HCT116 (cell line): ENCODE data around the gene TARS2. TPM values are rescaled to one million over a fixed set of nuclear protein-coding genes. Genes with fewer than 3 reads are reported as not detected.

Experiments
- ATAC-seq: fragments of 200-7000 bp; cut with Tn5 transposase; 2 replicates; pipeline ENCODE4 v1.9.1; 2020; ENCODE audit warnings: mild to moderate bottlenecking, moderate library complexity
- BruUV-seq: library from RNA; stranded (reverse); fragments of 400-500 nt; replicated peaks from 2 replicates; lab custom pipeline; 2021; lab: Mats Ljungman, UMichigan
- CTCF ChIA-PET: fragments of 300-600 bp; sonication (Branson Sonifier 250); formaldehyde crosslinking; loops from one replicate; lab custom pipeline; 2021; ENCODE audit warnings: antibody characterized with exemption; lab: Charles Lee
- POLR2A ChIA-PET: fragments of 300-600, 350-600 bp; sonication (Branson Sonifier 250); formaldehyde crosslinking; loops from one replicate; lab custom pipeline; 2021; ENCODE audit warnings: antibody characterized with exemption; lab: Charles Lee
- RAD21 ChIA-PET, 2 experiments: fragments of 300-600 bp; sonication (Branson Sonifier 250); formaldehyde crosslinking; loops; one replicate each; lab custom pipeline; 2023; ENCODE audit warnings: low total read pairs in 2 of 2; ENCODE audit not compliant: uncharacterized antibody in 2 of 2, unreplicated experiment in 2 of 2, low non-redundant PET in 1 of 2; lab: Charles Lee
- DNase-seq: peaks from one replicate; pipeline ENCODE4 v3.0.0-alpha.2; 2010; ENCODE audit warnings: low read depth, low spot score
- H2AFZ ChIP-seq: fragments of 200-600 bp; shearing (Covaris generic), sonication (generic); 2 replicates; pipeline ENCODE4 v1.6.1; 2017; ENCODE audit warnings: low read depth, mixed run types, mixed read lengths, antibody characterized with exemption, low read length; ENCODE audit not compliant: poor library complexity, severe bottlenecking
- H3K27ac ChIP-seq: 2 replicates; pipeline ENCODE4 v1.5.1; 2012; ENCODE audit warnings: low read depth, low read length
- H3K27me3 ChIP-seq: fragments of 200-600 bp; sonication (generic); 2 replicates; pipeline ENCODE4 v1.6.1; 2016; ENCODE audit warnings: mixed run types, low read length, mixed read lengths; ENCODE audit not compliant: insufficient read depth
- H3K36me3 ChIP-seq, 2 experiments: fragments of 200-500 bp in 1 of 2; fragments of 200-600 bp in 1 of 2; sonication (Bioruptor generic) in 1 of 2; sonication (generic) in 1 of 2; 2 replicates each; pipeline versions ENCODE4 v1.5.1 to v1.6.1; 2014 to 2016; ENCODE audit warnings: low read length in 2 of 2, inconsistent platforms in 1 of 2, mixed read lengths in 1 of 2, mixed run types in 1 of 2; ENCODE audit not compliant: insufficient read depth in 2 of 2, control insufficient read depth in 1 of 2
- H3K4me1 ChIP-seq, 2 experiments: fragments of 200-600 bp in 1 of 2; sonication (generic) in 1 of 2; 2 replicates each; pipeline versions ENCODE4 v1.5.1 to v1.6.1; 2012 to 2017; ENCODE audit warnings: low read length in 2 of 2, inconsistent platforms in 1 of 2, mild to moderate bottlenecking in 1 of 2, mixed read lengths in 1 of 2, mixed run types in 1 of 2, moderate library complexity in 1 of 2; ENCODE audit not compliant: insufficient read depth in 2 of 2, control insufficient read depth in 1 of 2
- H3K4me2 ChIP-seq: fragments of 200-600 bp; sonication (generic); 2 replicates; pipeline ENCODE4 v1.6.1; 2017; ENCODE audit warnings: mixed run types, low read length, mixed read lengths
- H3K4me3 ChIP-seq, 2 experiments: fragments of 200-600 bp in 1 of 2; sonication (generic) in 1 of 2; replicated peaks in 1 of 2; 2 replicates each; pipeline ENCODE4 v1.5.1; 2011 to 2016; ENCODE audit warnings: low read length in 2 of 2, control low read depth in 1 of 2, low read depth in 1 of 2, mild to moderate bottlenecking in 1 of 2, mixed read lengths in 1 of 2, mixed run types in 1 of 2
- H3K79me2 ChIP-seq: fragments of 200-600 bp; sonication (generic); 2 replicates; pipeline ENCODE4 v1.6.1; 2017; ENCODE audit warnings: mild to moderate bottlenecking, mixed run types, low read length, moderate library complexity, mixed read lengths; ENCODE audit not compliant: insufficient read depth
- H3K9ac ChIP-seq: fragments of 200-600 bp; sonication (generic); 2 replicates; pipeline ENCODE4 v1.6.1; 2016; ENCODE audit warnings: low read length, mixed read lengths
- H3K9me2 ChIP-seq: fragments of 200-600 bp; sonication (generic), shearing (Covaris generic); 2 replicates; pipeline ENCODE4 v1.6.1; 2017; ENCODE audit warnings: mixed run types, mild to moderate bottlenecking, moderate library complexity; ENCODE audit not compliant: insufficient read depth
- H3K9me3 ChIP-seq, 2 experiments: fragments of 200-500 bp in 1 of 2; fragments of 200-600 bp in 1 of 2; sonication (Bioruptor generic) in 1 of 2; sonication (generic) in 1 of 2; 2 replicates each; pipeline ENCODE4 v1.6.1; 2014 to 2017; ENCODE audit warnings: low read length in 2 of 2, mixed read lengths in 2 of 2, inconsistent platforms in 1 of 2, low read depth in 1 of 2, mild to moderate bottlenecking in 1 of 2, mixed run types in 1 of 2, moderate library complexity in 1 of 2; ENCODE audit not compliant: control insufficient read depth in 1 of 2, insufficient read depth in 1 of 2
- H4K20me1 ChIP-seq: fragments of 200-600 bp; sonication (generic), shearing (Covaris generic); 2 replicates; pipeline ENCODE4 v1.6.1; 2017; ENCODE audit warnings: mixed run types, mild to moderate bottlenecking, moderate library complexity; ENCODE audit not compliant: insufficient read depth
- CBX3 ChIP-seq: IDR thresholded peaks from 2 replicates; pipeline ENCODE4 v1.6.1; 2012; ENCODE audit warnings: low read depth
- CEBPB ChIP-seq: IDR thresholded peaks from 2 replicates; pipeline ENCODE4 v1.6.1; 2012; ENCODE audit warnings: low read depth
- EZH2 ChIP-seq: fragments of 200-600 bp; sonication (generic); IDR thresholded peaks from 2 replicates; pipeline ENCODE4 v1.6.1; 2017; ENCODE audit warnings: antibody characterized with exemption, mixed run types
- EZH2phosphoT487 ChIP-seq: fragments of 200-600 bp; IDR thresholded peaks from 2 replicates; pipeline ENCODE4 v1.6.1; 2018; ENCODE audit warnings: antibody characterized with exemption, borderline replicate concordance
- JUND ChIP-seq: IDR thresholded peaks from 2 replicates; pipeline ENCODE4 v1.6.1; 2012
- POLR2A ChIP-seq: IDR thresholded peaks from 2 replicates; pipeline ENCODE4 v1.7.0; 2011; ENCODE audit warnings: borderline replicate concordance; ENCODE audit not compliant: insufficient read depth, insufficient read length; ENCODE audit errors: extremely low read depth
- POLR2AphosphoS5 ChIP-seq: IDR thresholded peaks from 2 replicates; pipeline ENCODE4 v1.6.1; 2011; ENCODE audit warnings: mild to moderate bottlenecking, low read depth, low read length, moderate library complexity
- RAD21 ChIP-seq: IDR thresholded peaks from 2 replicates; pipeline ENCODE4 v1.6.1; 2012; ENCODE audit warnings: low read depth, mild to moderate bottlenecking
- SIN3A ChIP-seq: IDR thresholded peaks from 2 replicates; pipeline ENCODE4 v1.6.1; 2012; ENCODE audit warnings: low read depth
- SP1 ChIP-seq: IDR thresholded peaks from 2 replicates; pipeline ENCODE4 v1.6.1; 2012; ENCODE audit warnings: low read depth
- SRF ChIP-seq: IDR thresholded peaks from 2 replicates; pipeline ENCODE4 v1.6.1; 2012; ENCODE audit warnings: low read depth
- TCF7L2 ChIP-seq: IDR thresholded peaks from 2 replicates; pipeline ENCODE4 v1.7.0; 2011; ENCODE audit warnings: borderline replicate concordance, inconsistent platforms; ENCODE audit not compliant: insufficient read depth, insufficient read length; ENCODE audit errors: extremely low read depth
- YY1 ChIP-seq: IDR thresholded peaks from 2 replicates; pipeline ENCODE4 v1.6.1; 2011; ENCODE audit warnings: low read length, low read depth, moderate library complexity, mild to moderate bottlenecking; ENCODE audit not compliant: insufficient replicate concordance; ENCODE audit errors: extremely low read depth
- ZFX ChIP-seq: fragments of 450-650 bp; IDR thresholded peaks from 2 replicates; pipeline ENCODE4 v1.6.1; 2017
- intact Hi-C: fragments of 100-400 bp; cut with micrococcal nuclease; formaldehyde crosslinking; loops from 2 replicates; pipeline ENCODE4 v1.10.0; 2022
- total RNA-seq: library from RNA; stranded (reverse); gene quantifications from one replicate; pipeline ENCODE4 v1.2.1, GENCODE V29; 2021; ENCODE audit not compliant: unreplicated experiment
- TF ChIP-seq, protein P1 (sequence below), 3 experiments: fragments of 200-600 bp in 1 of 3; sonication (generic) in 1 of 3; IDR thresholded peaks in 2 of 3; conservative IDR thresholded peaks in 1 of 3; 2 replicates each; pipeline ENCODE4 v1.5.1; 2012 to 2017; ENCODE audit warnings: low read depth in 2 of 3, low read length in 2 of 3, antibody characterized with exemption in 1 of 3, borderline replicate concordance in 1 of 3, control low read depth in 1 of 3, mild to moderate bottlenecking in 1 of 3, mixed read lengths in 1 of 3, mixed run types in 1 of 3, moderate library complexity in 1 of 3; ENCODE audit not compliant: insufficient read depth in 1 of 3
- TF ChIP-seq, protein P2 (sequence below): IDR thresholded peaks from 2 replicates; pipeline ENCODE4 v1.6.1; 2012
- TF ChIP-seq, protein P3 (sequence below): IDR thresholded peaks from 2 replicates; pipeline ENCODE4 v1.6.1; 2012; ENCODE audit warnings: low read depth

TARS2 gene
- total RNA-seq, 1 experiment from 2014 or later = 23.2 TPM

DNA sequence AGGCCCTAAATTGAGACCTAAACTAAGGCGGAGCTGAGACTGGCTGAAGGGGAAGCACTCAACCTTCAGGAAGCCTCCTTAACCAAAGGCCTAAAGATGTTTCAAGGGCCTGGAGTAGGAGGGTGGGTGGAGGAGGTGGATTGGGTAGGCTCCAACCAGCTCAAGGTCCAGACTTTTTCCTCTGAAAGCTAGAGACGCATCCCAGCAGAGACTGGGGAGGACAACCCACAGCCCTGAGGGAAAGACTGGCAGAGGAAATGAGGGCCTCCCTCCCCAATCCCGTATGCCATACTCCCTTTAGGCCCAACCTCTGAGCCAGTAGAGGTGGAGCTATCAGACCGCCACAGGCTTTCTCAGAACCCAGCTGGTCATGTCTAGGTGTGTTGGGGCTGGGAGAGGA lies 21.8 kb downstream of the TARS2 start:
- ChIA-PET RAD21 (no interaction called here), POLR2A (no interaction called here), CTCF (no interaction called here)
- H4K20me1 ChIP-seq = no peaks in the 10 kb centered on the region
- H3K4me2 ChIP-seq = no peak overlapping the region
- H3K9me3 ChIP-seq = no peaks in the 10 kb centered on the region
- intact Hi-C loops = no loop called here
- no peak for ATAC-seq
- no peak for DNase-seq
- H3K4me3 ChIP-seq = no peak overlapping the region
- no peaks in the 10 kb centered on the region for H3K9me2 ChIP-seq
- H2AFZ ChIP-seq = no peak overlapping the region
- H3K27ac ChIP-seq = no peak overlapping the region
- H3K27me3 ChIP-seq = no peaks in the 10 kb centered on the region
- no peaks in the 10 kb centered on the region for H3K79me2 ChIP-seq
- TF ChIP-seq CBX3 (no peak), RAD21 (no peak), ZFX (no peak)
- BruUV-seq = no TSS peak
- no peak overlapping the region for H3K9ac ChIP-seq
- H3K4me1 ChIP-seq = peaks cover 9 to 19% of the 10 kb centered on the region in 2 experiments
- H3K36me3 ChIP-seq = peaks cover 9 to 15% of the 10 kb centered on the region in 2 experiments; a peak in 3 of 4 replicates

DNA sequence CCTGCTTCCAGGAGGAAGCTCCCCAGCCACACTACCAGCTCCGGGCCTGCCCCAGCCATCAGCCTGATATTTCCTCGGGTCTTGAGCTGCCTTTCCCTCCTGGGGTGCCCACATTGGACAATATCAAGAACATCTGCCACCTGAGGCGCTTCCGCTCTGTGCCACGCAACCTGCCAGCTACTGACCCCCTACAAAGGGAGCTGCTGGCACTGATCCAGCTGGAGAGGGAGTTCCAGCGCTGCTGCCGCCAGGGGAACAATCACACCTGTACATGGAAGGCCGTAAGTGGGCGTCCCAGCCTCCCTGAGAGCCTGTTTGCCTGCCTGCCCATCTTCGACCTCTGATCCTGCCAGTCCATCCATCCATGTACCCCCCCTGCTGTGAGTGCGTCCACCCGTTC lies 24.3 kb downstream of the TARS2 start:
- POLR2A ChIA-PET = no interaction called here
- no peak overlapping the region for H3K27ac ChIP-seq
- TF ChIP-seq TCF7L2 (no peak), EZH2 (no peak), EZH2phosphoT487 (no peak), YY1 (no peak), POLR2AphosphoS5 (no peak), CEBPB (no peak), SRF (no peak), JUND (no peak), CBX3 (no peak), SIN3A (no peak), POLR2A (no peak), SP1 (no peak)
- TF ChIP-seq, protein P1, sequence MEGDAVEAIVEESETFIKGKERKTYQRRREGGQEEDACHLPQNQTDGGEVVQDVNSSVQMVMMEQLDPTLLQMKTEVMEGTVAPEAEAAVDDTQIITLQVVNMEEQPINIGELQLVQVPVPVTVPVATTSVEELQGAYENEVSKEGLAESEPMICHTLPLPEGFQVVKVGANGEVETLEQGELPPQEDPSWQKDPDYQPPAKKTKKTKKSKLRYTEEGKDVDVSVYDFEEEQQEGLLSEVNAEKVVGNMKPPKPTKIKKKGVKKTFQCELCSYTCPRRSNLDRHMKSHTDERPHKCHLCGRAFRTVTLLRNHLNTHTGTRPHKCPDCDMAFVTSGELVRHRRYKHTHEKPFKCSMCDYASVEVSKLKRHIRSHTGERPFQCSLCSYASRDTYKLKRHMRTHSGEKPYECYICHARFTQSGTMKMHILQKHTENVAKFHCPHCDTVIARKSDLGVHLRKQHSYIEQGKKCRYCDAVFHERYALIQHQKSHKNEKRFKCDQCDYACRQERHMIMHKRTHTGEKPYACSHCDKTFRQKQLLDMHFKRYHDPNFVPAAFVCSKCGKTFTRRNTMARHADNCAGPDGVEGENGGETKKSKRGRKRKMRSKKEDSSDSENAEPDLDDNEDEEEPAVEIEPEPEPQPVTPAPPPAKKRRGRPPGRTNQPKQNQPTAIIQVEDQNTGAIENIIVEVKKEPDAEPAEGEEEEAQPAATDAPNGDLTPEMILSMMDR (IDR thresholded peaks at IDR 0.05 in 2 of 3, conservative IDR thresholded peaks at IDR 0.05 in 1 of 3; ENCODE audit: borderline replicate concordance in 1 of 3, insufficient read depth in 1 of 3, low read depth in 2 of 3, low read length in 2 of 3) = no peak
- TF ChIP-seq, protein P2, sequence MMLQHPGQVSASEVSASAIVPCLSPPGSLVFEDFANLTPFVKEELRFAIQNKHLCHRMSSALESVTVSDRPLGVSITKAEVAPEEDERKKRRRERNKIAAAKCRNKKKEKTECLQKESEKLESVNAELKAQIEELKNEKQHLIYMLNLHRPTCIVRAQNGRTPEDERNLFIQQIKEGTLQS = no peak
- TF ChIP-seq, protein P3, sequence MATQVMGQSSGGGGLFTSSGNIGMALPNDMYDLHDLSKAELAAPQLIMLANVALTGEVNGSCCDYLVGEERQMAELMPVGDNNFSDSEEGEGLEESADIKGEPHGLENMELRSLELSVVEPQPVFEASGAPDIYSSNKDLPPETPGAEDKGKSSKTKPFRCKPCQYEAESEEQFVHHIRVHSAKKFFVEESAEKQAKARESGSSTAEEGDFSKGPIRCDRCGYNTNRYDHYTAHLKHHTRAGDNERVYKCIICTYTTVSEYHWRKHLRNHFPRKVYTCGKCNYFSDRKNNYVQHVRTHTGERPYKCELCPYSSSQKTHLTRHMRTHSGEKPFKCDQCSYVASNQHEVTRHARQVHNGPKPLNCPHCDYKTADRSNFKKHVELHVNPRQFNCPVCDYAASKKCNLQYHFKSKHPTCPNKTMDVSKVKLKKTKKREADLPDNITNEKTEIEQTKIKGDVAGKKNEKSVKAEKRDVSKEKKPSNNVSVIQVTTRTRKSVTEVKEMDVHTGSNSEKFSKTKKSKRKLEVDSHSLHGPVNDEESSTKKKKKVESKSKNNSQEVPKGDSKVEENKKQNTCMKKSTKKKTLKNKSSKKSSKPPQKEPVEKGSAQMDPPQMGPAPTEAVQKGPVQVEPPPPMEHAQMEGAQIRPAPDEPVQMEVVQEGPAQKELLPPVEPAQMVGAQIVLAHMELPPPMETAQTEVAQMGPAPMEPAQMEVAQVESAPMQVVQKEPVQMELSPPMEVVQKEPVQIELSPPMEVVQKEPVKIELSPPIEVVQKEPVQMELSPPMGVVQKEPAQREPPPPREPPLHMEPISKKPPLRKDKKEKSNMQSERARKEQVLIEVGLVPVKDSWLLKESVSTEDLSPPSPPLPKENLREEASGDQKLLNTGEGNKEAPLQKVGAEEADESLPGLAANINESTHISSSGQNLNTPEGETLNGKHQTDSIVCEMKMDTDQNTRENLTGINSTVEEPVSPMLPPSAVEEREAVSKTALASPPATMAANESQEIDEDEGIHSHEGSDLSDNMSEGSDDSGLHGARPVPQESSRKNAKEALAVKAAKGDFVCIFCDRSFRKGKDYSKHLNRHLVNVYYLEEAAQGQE = no peak
- ATAC-seq (no peak), DNase-seq (no peak)
- intact Hi-C loops = no loop called here
- H3K9ac ChIP-seq = no peak overlapping the region
- no peak overlapping the region for H3K4me2 ChIP-seq
- H3K79me2 ChIP-seq = no peaks in the 10 kb centered on the region
- H3K4me3 ChIP-seq = no peak overlapping the region
- H2AFZ ChIP-seq = no peak overlapping the region
- no peaks in the 10 kb centered on the region for H3K27me3 ChIP-seq
- H3K4me1 ChIP-seq = peaks cover 17 to 31% of the 10 kb centered on the region in 2 experiments
- H3K9me2 ChIP-seq = no peaks in the 10 kb centered on the region
- BruUV-seq = no TSS peak
- RAD21 ChIA-PET = no interaction called here
- H4K20me1 ChIP-seq = no peaks in the 10 kb centered on the region
- CTCF ChIA-PET = no interaction called here
- H3K36me3 ChIP-seq = peaks cover 0 to 5% of the 10 kb centered on the region in 2 experiments; a peak in 1 of 4 replicates
- H3K9me3 ChIP-seq = no peaks in the 10 kb centered on the region
